MM.1S (cell line): ENCODE data around the gene EIPR1.

Source experiments
- DNase-seq: peaks from one replicate; pipeline ENCODE4 v3.0.0-alpha.2; 2015
- H2AFZ ChIP-seq: fragments of 300-600 bp; sonication (generic); 2 replicates; pipeline ENCODE4 v1.6.0; 2016; ENCODE audit warnings: antibody characterized with exemption, low read length
- H3F3A ChIP-seq: fragments of 300-600 bp; sonication (generic); 2 replicates; pipeline ENCODE4 v1.6.1; 2016; ENCODE audit warnings: mild to moderate bottlenecking, antibody characterized with exemption, low read length, moderate library complexity, mixed read lengths; ENCODE audit not compliant: insufficient read depth
- H3K27ac ChIP-seq: fragments of 300-600 bp; sonication (generic); 2 replicates; pipeline ENCODE4 v1.5.1; 2016; ENCODE audit warnings: mild to moderate bottlenecking, low read length
- H3K27me3 ChIP-seq: fragments of 300-600 bp; sonication (generic); replicated peaks from 2 replicates; pipeline ENCODE4 v1.6.0; 2016; ENCODE audit warnings: low read length; ENCODE audit not compliant: insufficient read depth
- H3K36me3 ChIP-seq: fragments of 300-600 bp; sonication (generic); replicated peaks from 2 replicates; pipeline ENCODE4 v1.6.1; 2016; ENCODE audit warnings: mild to moderate bottlenecking, low read length, mixed read lengths; ENCODE audit not compliant: insufficient read depth
- H3K4me1 ChIP-seq: fragments of 300-600 bp; sonication (generic); 2 replicates; pipeline ENCODE4 v1.6.1; 2016; ENCODE audit warnings: low read length, mixed read lengths
- H3K4me2 ChIP-seq: fragments of 300-600 bp; sonication (generic); 2 replicates; pipeline ENCODE4 v1.6.0; 2016; ENCODE audit warnings: low read depth, low read length
- H3K4me3 ChIP-seq: fragments of 300-600 bp; sonication (generic); 2 replicates; pipeline ENCODE4 v1.5.1; 2016; ENCODE audit warnings: low read length, mixed read lengths
- H3K79me2 ChIP-seq: fragments of 300-600 bp; sonication (generic); 2 replicates; pipeline ENCODE4 v1.6.1; 2016; ENCODE audit warnings: mixed run types, low read length, mixed read lengths
- H3K9ac ChIP-seq: fragments of 300-600 bp; sonication (generic); 2 replicates; pipeline ENCODE4 v1.6.1; 2016; ENCODE audit warnings: low read length, mixed read lengths
- H3K9me2 ChIP-seq: fragments of 300-600 bp; sonication (generic); replicated peaks from 2 replicates; pipeline ENCODE4 v1.6.1; 2016; ENCODE audit warnings: mild to moderate bottlenecking, low read length, mixed read lengths; ENCODE audit not compliant: insufficient read depth
- H3K9me3 ChIP-seq: fragments of 300-600 bp; sonication (generic); replicated peaks from 2 replicates; pipeline ENCODE4 v1.6.1; 2016; ENCODE audit warnings: mild to moderate bottlenecking, low read length, mixed read lengths; ENCODE audit not compliant: insufficient read depth
- H4K20me1 ChIP-seq: fragments of 300-600 bp; sonication (generic); 2 replicates; pipeline ENCODE4 v1.6.1; 2016; ENCODE audit warnings: mild to moderate bottlenecking, low read length, moderate library complexity, mixed read lengths; ENCODE audit not compliant: insufficient read depth
- CTCF ChIP-seq: fragments of 300-600 bp; sonication (generic); IDR thresholded peaks from 2 replicates; pipeline ENCODE4 v1.5.1; 2016; ENCODE audit warnings: antibody characterized with exemption, low read length, mixed read lengths
- EZH2 ChIP-seq: fragments of 300-600 bp; sonication (generic); optimal IDR thresholded peaks from 2 replicates; pipeline ENCODE3; 2017; ENCODE audit warnings: low read depth, mild to moderate bottlenecking, antibody characterized with exemption, low read length, mixed read lengths
- EZH2phosphoT487 ChIP-seq: fragments of 300-600 bp; sonication (generic); IDR thresholded peaks from 2 replicates; pipeline ENCODE4 v1.6.1; 2018; ENCODE audit warnings: antibody characterized with exemption, low read length

The EIPR1 gene

GRCh38 chr2:3291113-3291512 lies 86.5 kb downstream of the EIPR1 start:
- H3K9me3 ChIP-seq = no peaks in the 10 kb centered on the region
- no peak for TF ChIP-seq EZH2
- TF ChIP-seq EZH2phosphoT487 = no peak
- TF ChIP-seq CTCF = no peak
- no peaks in the 10 kb centered on the region for H3F3A ChIP-seq
- no peaks in the 10 kb centered on the region for H3K9me2 ChIP-seq
- no peak overlapping the region for H3K4me3 ChIP-seq
- no peak for DNase-seq
- H2AFZ ChIP-seq = no peak overlapping the region
- no peak overlapping the region for H3K9ac ChIP-seq
- H3K4me2 ChIP-seq = no peak overlapping the region
- no peak overlapping the region for H3K27ac ChIP-seq
- H3K27me3 ChIP-seq = no peaks in the 10 kb centered on the region
- H3K4me1 ChIP-seq = no peaks in the 10 kb centered on the region
- H3K79me2 ChIP-seq = no peaks in the 10 kb centered on the region
- H3K36me3 ChIP-seq = no peaks in the 10 kb centered on the region
- H4K20me1 ChIP-seq = no peaks in the 10 kb centered on the region

- Histone ChIP-seq H2AFZ (no peak overlapping the region), H3K9me3 (no peaks in the 10 kb centered on the region), H3K9ac (no peak overlapping the region), H3K4me2 (no peak overlapping the region), H3K27me3 (no peaks in the 10 kb centered on the region), H3F3A (no peaks in the 10 kb centered on the region), H3K4me1 (no peaks in the 10 kb centered on the region), H3K4me3 (no peak overlapping the region), H3K36me3 (no peaks in the 10 kb centered on the region), H3K79me2 (no peaks in the 10 kb centered on the region), H3K9me2 (no peaks in the 10 kb centered on the region), H4K20me1 (no peaks in the 10 kb centered on the region), H3K27ac (no peak overlapping the region)
- no peak for DNase-seq
- TF ChIP-seq EZH2phosphoT487 (no peak), EZH2 (no peak), CTCF (no peak)
Measured at GRCh38 chr2:3290655-3291054, 87.0 kb downstream of the EIPR1 start.

- Histone ChIP-seq H3K4me2 (no peak overlapping the region), H4K20me1 (no peaks in the 10 kb centered on the region), H2AFZ (no peak overlapping the region), H3K9me3 (no peaks in the 10 kb centered on the region), H3K79me2 (no peaks in the 10 kb centered on the region), H3K9ac (no peak overlapping the region), H3K36me3 (no peaks in the 10 kb centered on the region), H3F3A (no peaks in the 10 kb centered on the region), H3K27me3 (no peaks in the 10 kb centered on the region), H3K4me3 (no peak overlapping the region), H3K27ac (no peak overlapping the region), H3K4me1 (no peaks in the 10 kb centered on the region), H3K9me2 (no peaks in the 10 kb centered on the region)
- TF ChIP-seq CTCF (no peak), EZH2phosphoT487 (no peak), EZH2 (no peak)
- DNase-seq = no peak
Measured at GRCh38 chr2:3289971-3290370, 87.6 kb downstream of the EIPR1 start.

GRCh38 chr2:3289526-3289925 lies 88.1 kb downstream of the EIPR1 start:
- H3K4me1 ChIP-seq = no peaks in the 10 kb centered on the region
- H2AFZ ChIP-seq = no peak overlapping the region
- TF ChIP-seq EZH2phosphoT487 (no peak), EZH2 (no peak), CTCF (no peak)
- H3K9me2 ChIP-seq = no peaks in the 10 kb centered on the region
- no peaks in the 10 kb centered on the region for H4K20me1 ChIP-seq
- no peaks in the 10 kb centered on the region for H3K36me3 ChIP-seq
- H3K9ac ChIP-seq = no peak overlapping the region
- H3K4me2 ChIP-seq = no peak overlapping the region
- no peaks in the 10 kb centered on the region for H3K27me3 ChIP-seq
- no peak overlapping the region for H3K27ac ChIP-seq
- no peaks in the 10 kb centered on the region for H3F3A ChIP-seq
- H3K79me2 ChIP-seq = no peaks in the 10 kb centered on the region
- no peaks in the 10 kb centered on the region for H3K9me3 ChIP-seq
- no peak overlapping the region for H3K4me3 ChIP-seq
- DNase-seq = no peak
